Endothelial cell (in vitro differentiated cells): Measurements from ENCODE around the gene KIAA1217. TPM values are rescaled to one million over a fixed set of nuclear protein-coding genes. Genes with fewer than 3 reads are reported as not detected.

Experiments used
- DNase-seq: peaks from one replicate; pipeline ENCODE4 v3.0.0; 2021; ENCODE audit warnings: low spot score
- H3K27ac Mint-ChIP-seq: one replicate; pipeline ENCODE4 v1.8.0; 2021; ENCODE audit warnings: mixed read lengths, inconsistent platforms; ENCODE audit not compliant: unreplicated experiment
- H3K27me3 Mint-ChIP-seq: one replicate; pipeline ENCODE4 v1.8.0; 2021; ENCODE audit warnings: mild to moderate bottlenecking, moderate library complexity, mixed read lengths, inconsistent platforms; ENCODE audit not compliant: unreplicated experiment
- H3K36me3 Mint-ChIP-seq: one replicate; pipeline ENCODE4 v1.8.0; 2021; ENCODE audit warnings: mild to moderate bottlenecking, low read depth, mixed read lengths, inconsistent platforms; ENCODE audit not compliant: unreplicated experiment
- H3K4me1 Mint-ChIP-seq: one replicate; pipeline ENCODE4 v1.8.0; 2021; ENCODE audit warnings: mild to moderate bottlenecking, mixed read lengths, inconsistent platforms; ENCODE audit not compliant: unreplicated experiment
- H3K4me3 Mint-ChIP-seq: one replicate; pipeline ENCODE4 v1.8.0; 2021; ENCODE audit warnings: mild to moderate bottlenecking, mixed read lengths, inconsistent platforms; ENCODE audit not compliant: unreplicated experiment
- H3K9me3 Mint-ChIP-seq: one replicate; pipeline ENCODE4 v1.8.0; 2021; ENCODE audit warnings: mixed read lengths, inconsistent platforms; ENCODE audit not compliant: unreplicated experiment
- total RNA-seq: library from RNA; stranded (reverse); fragmentation: NEBNext Ultra II Directional; extraction: Animal tissue kit (Norgen Biotek cat#: 25700); gene quantifications from one replicate; pipeline ENCODE4 v1.2.1, GENCODE V29; 2021; ENCODE audit not compliant: unreplicated experiment
- TF ChIP-seq, protein P1 (sequence below): fragments of 200-600 bp; sonication (generic); IDR thresholded peaks from one replicate; pipeline ENCODE4 v1.5.0; 2021; ENCODE audit warnings: antibody characterized with exemption; ENCODE audit not compliant: unreplicated experiment

KIAA1217 gene
- total RNA-seq, 1 donor from 2014 or later, result 70.8 TPM

GRCh38 chr10:24168258-24169170 lies 40.4 kb upstream of the KIAA1217 start:
- Mint-ChIP-seq H3K27ac (no peak overlapping the region), H3K36me3 (no peaks in the 10 kb centered on the region), H3K9me3 (no peaks in the 10 kb centered on the region), H3K27me3 (peaks cover 2% of the 10 kb centered on the region), H3K4me1 (peaks cover 25% of the 10 kb centered on the region), H3K4me3 (no peak overlapping the region)
- DNase-seq, result no peak
- TF ChIP-seq, protein P1, sequence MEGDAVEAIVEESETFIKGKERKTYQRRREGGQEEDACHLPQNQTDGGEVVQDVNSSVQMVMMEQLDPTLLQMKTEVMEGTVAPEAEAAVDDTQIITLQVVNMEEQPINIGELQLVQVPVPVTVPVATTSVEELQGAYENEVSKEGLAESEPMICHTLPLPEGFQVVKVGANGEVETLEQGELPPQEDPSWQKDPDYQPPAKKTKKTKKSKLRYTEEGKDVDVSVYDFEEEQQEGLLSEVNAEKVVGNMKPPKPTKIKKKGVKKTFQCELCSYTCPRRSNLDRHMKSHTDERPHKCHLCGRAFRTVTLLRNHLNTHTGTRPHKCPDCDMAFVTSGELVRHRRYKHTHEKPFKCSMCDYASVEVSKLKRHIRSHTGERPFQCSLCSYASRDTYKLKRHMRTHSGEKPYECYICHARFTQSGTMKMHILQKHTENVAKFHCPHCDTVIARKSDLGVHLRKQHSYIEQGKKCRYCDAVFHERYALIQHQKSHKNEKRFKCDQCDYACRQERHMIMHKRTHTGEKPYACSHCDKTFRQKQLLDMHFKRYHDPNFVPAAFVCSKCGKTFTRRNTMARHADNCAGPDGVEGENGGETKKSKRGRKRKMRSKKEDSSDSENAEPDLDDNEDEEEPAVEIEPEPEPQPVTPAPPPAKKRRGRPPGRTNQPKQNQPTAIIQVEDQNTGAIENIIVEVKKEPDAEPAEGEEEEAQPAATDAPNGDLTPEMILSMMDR, result no peak

DNA sequence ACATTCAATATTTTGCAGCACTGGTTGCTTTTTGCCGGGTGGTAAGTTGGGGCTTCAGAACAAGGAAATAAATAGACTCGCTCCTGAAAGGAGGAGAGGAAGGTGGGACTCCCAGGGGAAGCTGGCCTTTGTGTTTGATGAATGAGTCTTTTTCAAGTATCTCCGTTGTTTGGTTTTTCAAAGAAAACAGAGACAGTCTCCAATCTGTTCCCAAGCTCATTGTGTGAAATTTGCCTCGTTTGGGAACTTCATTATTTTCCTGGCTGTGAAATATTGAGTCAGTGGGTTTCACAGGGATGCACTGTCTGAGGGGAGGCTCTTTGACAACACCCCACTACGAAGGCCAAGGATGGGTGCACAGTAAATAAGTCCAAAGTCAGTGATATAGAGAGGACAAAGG lies 38.7 kb upstream of the KIAA1217 start:
- TF ChIP-seq, protein P1, result no peak
- Mint-ChIP-seq H3K27ac (no peak overlapping the region), H3K27me3 (peaks cover 2% of the 10 kb centered on the region), H3K36me3 (peaks cover 2% of the 10 kb centered on the region), H3K9me3 (no peaks in the 10 kb centered on the region), H3K4me1 (peaks cover 25% of the 10 kb centered on the region), H3K4me3 (no peak overlapping the region)
- DNase-seq, result no peak

DNA sequence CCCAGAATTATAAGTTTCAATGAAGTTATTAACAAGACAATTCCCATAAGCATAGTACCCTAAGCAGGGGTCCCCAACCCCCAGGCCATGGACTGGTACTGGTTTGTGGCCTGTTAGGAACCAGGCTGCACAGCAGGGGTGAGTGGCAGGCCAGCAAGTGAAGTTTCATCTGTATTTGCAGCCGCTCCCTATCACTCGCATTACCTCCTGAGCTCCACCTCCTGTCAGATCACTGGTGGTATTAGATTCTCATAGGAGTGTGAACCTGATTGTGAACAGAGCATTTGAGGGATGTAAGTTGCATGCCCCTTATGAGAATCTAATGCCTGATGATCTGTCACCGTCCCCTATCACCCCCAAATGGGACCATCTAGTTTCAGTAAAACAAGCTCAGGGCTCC lies 36.0 kb upstream of the KIAA1217 start:
- no peak for DNase-seq
- Mint-ChIP-seq H3K36me3 (peaks cover 4% of the 10 kb centered on the region), H3K4me1 (peaks cover 18% of the 10 kb centered on the region), H3K4me3 (no peak overlapping the region), H3K27ac (no peak overlapping the region), H3K27me3 (peaks cover 2% of the 10 kb centered on the region), H3K9me3 (no peaks in the 10 kb centered on the region)
- TF ChIP-seq, protein P1, result no peak

- Mint-ChIP-seq H3K27ac (no peak overlapping the region), H3K4me3 (no peak overlapping the region), H3K36me3 (peaks cover 4% of the 10 kb centered on the region), H3K9me3 (no peaks in the 10 kb centered on the region), H3K4me1 (peaks cover 13% of the 10 kb centered on the region), H3K27me3 (peaks cover 2% of the 10 kb centered on the region)
- TF ChIP-seq, protein P1, result no peak
- DNase-seq, result no peak
Observed at GRCh38 chr10:24174014-24174413, 34.9 kb upstream of the KIAA1217 start.

GRCh38 chr10:24176658-24177057 lies 32.3 kb upstream of the KIAA1217 start:
- Mint-ChIP-seq H3K27ac (no peak overlapping the region), H3K27me3 (no peaks in the 10 kb centered on the region), H3K9me3 (no peaks in the 10 kb centered on the region), H3K4me1 (no peaks in the 10 kb centered on the region), H3K4me3 (no peak overlapping the region), H3K36me3 (peaks cover 4% of the 10 kb centered on the region)
- DNase-seq, result no peak
- TF ChIP-seq, protein P1, result no peak
